Measurements from ENCODE around the gene KRTAP17-1.

- TF ChIP-seq, protein P1, sequence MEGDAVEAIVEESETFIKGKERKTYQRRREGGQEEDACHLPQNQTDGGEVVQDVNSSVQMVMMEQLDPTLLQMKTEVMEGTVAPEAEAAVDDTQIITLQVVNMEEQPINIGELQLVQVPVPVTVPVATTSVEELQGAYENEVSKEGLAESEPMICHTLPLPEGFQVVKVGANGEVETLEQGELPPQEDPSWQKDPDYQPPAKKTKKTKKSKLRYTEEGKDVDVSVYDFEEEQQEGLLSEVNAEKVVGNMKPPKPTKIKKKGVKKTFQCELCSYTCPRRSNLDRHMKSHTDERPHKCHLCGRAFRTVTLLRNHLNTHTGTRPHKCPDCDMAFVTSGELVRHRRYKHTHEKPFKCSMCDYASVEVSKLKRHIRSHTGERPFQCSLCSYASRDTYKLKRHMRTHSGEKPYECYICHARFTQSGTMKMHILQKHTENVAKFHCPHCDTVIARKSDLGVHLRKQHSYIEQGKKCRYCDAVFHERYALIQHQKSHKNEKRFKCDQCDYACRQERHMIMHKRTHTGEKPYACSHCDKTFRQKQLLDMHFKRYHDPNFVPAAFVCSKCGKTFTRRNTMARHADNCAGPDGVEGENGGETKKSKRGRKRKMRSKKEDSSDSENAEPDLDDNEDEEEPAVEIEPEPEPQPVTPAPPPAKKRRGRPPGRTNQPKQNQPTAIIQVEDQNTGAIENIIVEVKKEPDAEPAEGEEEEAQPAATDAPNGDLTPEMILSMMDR (IDR thresholded peaks at IDR 0.05), result no peak
- TF ChIP-seq POLR2AphosphoS5 (IDR thresholded peaks at IDR 0.05) (no peak), POLR2A (IDR thresholded peaks at IDR 0.05; ENCODE audit: low read depth) (no peak)
These were observed 39.0 kb upstream of the KRTAP17-1 start for GRCh38 chr17:41354536-41354935.
